Caco-2 (cell line): ENCODE data around the gene GART. TPM values are rescaled to one million over a fixed set of nuclear protein-coding genes. Genes with fewer than 3 reads are reported as not detected.

ENCODE experiments used
- BruUV-seq: library from RNA; stranded (reverse); fragments of 400-500 nt; replicated peaks from 2 replicates; lab custom pipeline; 2021; lab: Mats Ljungman, UMichigan
- CTCF ChIA-PET: fragments of 300-600 bp; sonication (Branson Sonifier 250); formaldehyde crosslinking; loops from one replicate; lab custom pipeline; 2022; ENCODE audit warnings: antibody characterized with exemption; lab: Charles Lee
- POLR2A ChIA-PET: fragments of 300-600 bp; sonication (Branson Sonifier 250); formaldehyde crosslinking; loops from one replicate; lab custom pipeline; 2022; ENCODE audit warnings: antibody characterized with exemption; lab: Charles Lee
- DNase-seq, 2 experiments: peaks; one replicate each; pipeline versions ENCODE4 v3.0.0 to v3.0.0-alpha.2; 2020 to 2022
- H3K27me3 ChIP-seq: replicated peaks from 2 replicates; pipeline ENCODE4 v1.6.0; 2011; ENCODE audit warnings: low read length; ENCODE audit not compliant: control insufficient read depth, insufficient read depth
- H3K36me3 ChIP-seq: 2 replicates; pipeline ENCODE4 v1.5.1; 2011; ENCODE audit warnings: low read length; ENCODE audit not compliant: control insufficient read depth, insufficient read depth
- H3K4me1 ChIP-seq: fragments of 250-450 bp; sonication (Bioruptor Pico); 2 replicates; pipeline ENCODE4 v1.5.1; 2020; ENCODE audit warnings: mild to moderate bottlenecking
- H3K4me3 ChIP-seq: 2 replicates; pipeline ENCODE4 v1.5.1; 2011; ENCODE audit warnings: low read depth, mild to moderate bottlenecking, control low read depth, low read length
- H3K9me3 ChIP-seq: fragments of 250-450 bp; sonication (Bioruptor Pico); 2 replicates; pipeline ENCODE4 v1.5.1; 2020; ENCODE audit warnings: mild to moderate bottlenecking, moderate library complexity
- H3K27ac Mint-ChIP-seq: one replicate; pipeline ENCODE4 v1.8.0; 2022; ENCODE audit warnings: mixed read lengths; ENCODE audit not compliant: unreplicated experiment
- H3K27me3 Mint-ChIP-seq: one replicate; pipeline ENCODE4 v1.8.0; 2022; ENCODE audit warnings: mixed read lengths; ENCODE audit not compliant: insufficient read depth, unreplicated experiment
- H3K36me3 Mint-ChIP-seq: one replicate; pipeline ENCODE4 v1.8.0; 2022; ENCODE audit warnings: mild to moderate bottlenecking, mixed read lengths; ENCODE audit not compliant: insufficient read depth, unreplicated experiment
- H3K4me1 Mint-ChIP-seq: one replicate; pipeline ENCODE4 v1.8.0; 2022; ENCODE audit warnings: low read depth, mixed read lengths; ENCODE audit not compliant: unreplicated experiment
- H3K4me3 Mint-ChIP-seq: one replicate; pipeline ENCODE4 v1.8.0; 2022; ENCODE audit warnings: mild to moderate bottlenecking, moderate library complexity, mixed read lengths; ENCODE audit not compliant: unreplicated experiment
- H3K9me3 Mint-ChIP-seq: one replicate; pipeline ENCODE4 v1.8.0; 2022; ENCODE audit warnings: mixed read lengths; ENCODE audit not compliant: unreplicated experiment
- CTCF ChIP-seq, 2 experiments: fragments of 200-600 bp in 1 of 2; IDR thresholded peaks; 1 replicate in 1 of 2; 2 replicates in 1 of 2; pipeline versions ENCODE4 v1.5.1 to v1.8.0; 2011 to 2022; ENCODE audit warnings: antibody characterized with exemption in 1 of 2, control low read depth in 1 of 2, inconsistent platforms in 1 of 2, low read depth in 1 of 2, low read length in 1 of 2, mild to moderate bottlenecking in 1 of 2, moderate library complexity in 1 of 2; ENCODE audit not compliant: insufficient read depth in 1 of 2, severe bottlenecking in 1 of 2, unreplicated experiment in 1 of 2
- intact Hi-C: fragments of 100-400 bp; cut with micrococcal nuclease; formaldehyde crosslinking; loops from one replicate; pipeline ENCODE4 v1.10.0; 2022; ENCODE audit not compliant: unreplicated experiment
- total RNA-seq: library from RNA; stranded (reverse); gene quantifications from 2 replicates; pipeline ENCODE4 v1.2.3, GENCODE V29; 2022

Gene GART
- total RNA-seq, 1 experiment from 2014 or later = 134 TPM

GRCh38 chr21:33558777-33559421 lies 17.0 kb upstream of the GART start:
- Histone ChIP-seq H3K4me1 (no peaks in the 10 kb centered on the region), H3K9me3 (no peaks in the 10 kb centered on the region), H3K4me3 (no peak overlapping the region), H3K27me3 (no peaks in the 10 kb centered on the region), H3K36me3 (no peaks in the 10 kb centered on the region; the same call in 1 of the 2 replicates)
- no TSS peak for BruUV-seq
- POLR2A ChIA-PET = no interaction called here
- no peak overlapping the region for H3K4me3 Mint-ChIP-seq
- peaks cover 92% of the 10 kb centered on the region for H3K36me3 Mint-ChIP-seq
- intact Hi-C loops = no loop called here
- H3K27me3 Mint-ChIP-seq = no peaks in the 10 kb centered on the region
- H3K4me1 Mint-ChIP-seq = peaks cover 6% of the 10 kb centered on the region
- CTCF ChIA-PET = no interaction called here
- no peak for TF ChIP-seq CTCF (IDR thresholded peaks at IDR 0.05; ENCODE audit: insufficient read depth in 1 of 2, low read depth in 1 of 2, low read length in 1 of 2, severe bottlenecking in 1 of 2, unreplicated experiment in 1 of 2)
- no peaks in the 10 kb centered on the region for H3K9me3 Mint-ChIP-seq
- no peak for DNase-seq
- no peak overlapping the region for H3K27ac Mint-ChIP-seq

GRCh38 chr21:33557447-33557846 lies 15.5 kb upstream of the GART start:
- H3K36me3 Mint-ChIP-seq = peaks cover 95% of the 10 kb centered on the region
- no peak for TF ChIP-seq CTCF (IDR thresholded peaks at IDR 0.05; ENCODE audit: insufficient read depth in 1 of 2, low read depth in 1 of 2, low read length in 1 of 2, severe bottlenecking in 1 of 2, unreplicated experiment in 1 of 2)
- H3K4me1 Mint-ChIP-seq = peaks cover 6% of the 10 kb centered on the region
- H3K4me3 Mint-ChIP-seq = no peak overlapping the region
- CTCF ChIA-PET = no interaction called here
- DNase-seq = no peak
- BruUV-seq = no TSS peak
- Histone ChIP-seq H3K4me3 (no peak overlapping the region), H3K4me1 (no peaks in the 10 kb centered on the region), H3K36me3 (peaks cover 6% of the 10 kb centered on the region), H3K27me3 (no peaks in the 10 kb centered on the region), H3K9me3 (no peaks in the 10 kb centered on the region)
- POLR2A ChIA-PET = interaction anchor here (0.7 kb wide), 1 partner anchor 31 kb away, joined by 3 read pairs; the partner anchor contains the start of gene DONSON
- H3K9me3 Mint-ChIP-seq = no peaks in the 10 kb centered on the region
- no peak overlapping the region for H3K27ac Mint-ChIP-seq
- intact Hi-C loops = no loop called here
- H3K27me3 Mint-ChIP-seq = no peaks in the 10 kb centered on the region

- Mint-ChIP-seq H3K4me1 (no peaks in the 10 kb centered on the region), H3K4me3 (no peak overlapping the region), H3K27ac (peak overlapping the region; percentile 10), H3K36me3 (peaks cover 99% of the 10 kb centered on the region), H3K9me3 (no peaks in the 10 kb centered on the region), H3K27me3 (no peaks in the 10 kb centered on the region)
- Histone ChIP-seq H3K36me3 (peaks cover 17% of the 10 kb centered on the region), H3K4me3 (no peak overlapping the region), H3K27me3 (no peaks in the 10 kb centered on the region), H3K9me3 (no peaks in the 10 kb centered on the region), H3K4me1 (no peaks in the 10 kb centered on the region)
- no peak for TF ChIP-seq CTCF (IDR thresholded peaks at IDR 0.05; ENCODE audit: insufficient read depth in 1 of 2, low read depth in 1 of 2, low read length in 1 of 2, severe bottlenecking in 1 of 2, unreplicated experiment in 1 of 2)
- ChIA-PET CTCF (interaction anchor here (1.4 kb wide), 1 partner anchor 51 kb away, joined by 3 read pairs; no protein-coding TSS in a partner anchor), POLR2A (no interaction called here)
- no TSS peak for BruUV-seq
- intact Hi-C loops = no loop called here
- no peak for DNase-seq
Observed at GRCh38 chr21:33554982-33555344, 13.0 kb upstream of the GART start.
